Left renal cortex interstitium (tissue), 4 donors: Measurements from ENCODE around the gene MFSD2A. TPM values are rescaled to one million over a fixed set of nuclear protein-coding genes. Genes with fewer than 3 reads are reported as not detected.
"Not testable (repeated sequence)": the region's sequence is repeated elsewhere in the genome, so short reads cannot be mapped to it uniquely, and the experiment has no call there.

Source experiments
- DNase-seq, 4 donors: peaks; one replicate each; pipeline ENCODE4 v3.0.0-alpha.2; 2013; ENCODE audit warnings: low read depth in 4 of 4, low spot score in 2 of 4, missing footprints in 1 of 4
- polyA plus RNA-seq, 4 donors: library from polyadenylated mRNA; unstranded; fragments of 120-200 nt; gene quantifications; one replicate each; pipeline ENCODE4 v1.2.1, GENCODE V29; 2013; ENCODE audit not compliant: insufficient read length in 4 of 4

The MFSD2A gene
- polyA plus RNA-seq, 4 donors, result 1.7 to 3.6 (median 2.6) TPM

GRCh38 chr1:39940253-39940652, 14.7 kb upstream of the MFSD2A start:
- no peak for DNase-seq

DNA sequence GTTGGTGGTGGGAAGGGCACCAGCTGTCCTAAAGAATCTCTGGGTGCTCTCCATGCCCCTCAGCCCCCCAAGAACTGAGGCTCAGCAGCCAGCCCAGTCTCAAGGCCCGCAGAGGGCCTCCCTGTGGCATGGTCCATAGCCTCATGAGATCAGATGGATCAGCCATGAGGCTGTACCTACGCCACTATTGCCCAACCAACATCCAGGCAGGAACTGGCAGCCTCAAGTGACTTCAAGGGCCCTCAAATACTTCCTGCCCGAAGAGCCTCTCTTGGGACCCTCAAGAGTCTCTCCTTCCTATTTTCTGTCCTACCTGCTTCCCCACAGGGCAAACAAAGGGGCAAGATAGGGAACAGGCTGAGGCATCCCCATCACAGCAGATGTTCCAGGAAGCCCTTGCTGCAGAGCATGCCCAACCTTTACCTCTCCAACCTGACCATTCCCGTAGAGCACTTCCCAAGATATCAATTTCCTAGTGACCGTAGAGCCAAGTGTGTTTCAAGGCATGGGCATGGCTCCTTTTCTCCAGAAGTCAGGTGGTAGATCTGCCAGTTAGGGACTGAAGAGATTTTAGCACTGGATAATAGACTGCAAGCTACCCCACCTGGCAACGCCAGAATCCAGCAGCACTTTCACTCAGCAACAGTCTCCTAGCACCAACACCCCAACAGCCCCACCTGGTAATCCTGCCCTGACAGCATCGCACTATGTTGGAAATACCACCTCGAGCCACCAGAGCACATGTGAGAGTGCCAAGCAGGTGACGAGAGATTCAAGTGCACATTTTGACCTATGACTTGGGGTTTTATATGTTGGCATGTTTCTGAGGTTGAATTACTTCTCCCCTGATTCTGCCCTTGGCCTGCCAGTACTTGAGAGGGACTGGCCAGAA, 13.7 kb upstream of the MFSD2A start:
- DNase-seq, result no peak

GRCh38 chr1:39943471-39944290, 11.3 kb upstream of the MFSD2A start:
- no peak for DNase-seq

- no peak for DNase-seq
Observed at GRCh38 chr1:39944410-39945112, 10.4 kb upstream of the MFSD2A start.

GRCh38 chr1:39946216-39946615, 8.7 kb upstream of the MFSD2A start:
- no peak for DNase-seq

GRCh38 chr1:39947260-39947659, 7.7 kb upstream of the MFSD2A start:
- no peak for DNase-seq

GRCh38 chr1:39949891-39950290, 5.1 kb upstream of the MFSD2A start:
- DNase-seq, result no peak

DNA sequence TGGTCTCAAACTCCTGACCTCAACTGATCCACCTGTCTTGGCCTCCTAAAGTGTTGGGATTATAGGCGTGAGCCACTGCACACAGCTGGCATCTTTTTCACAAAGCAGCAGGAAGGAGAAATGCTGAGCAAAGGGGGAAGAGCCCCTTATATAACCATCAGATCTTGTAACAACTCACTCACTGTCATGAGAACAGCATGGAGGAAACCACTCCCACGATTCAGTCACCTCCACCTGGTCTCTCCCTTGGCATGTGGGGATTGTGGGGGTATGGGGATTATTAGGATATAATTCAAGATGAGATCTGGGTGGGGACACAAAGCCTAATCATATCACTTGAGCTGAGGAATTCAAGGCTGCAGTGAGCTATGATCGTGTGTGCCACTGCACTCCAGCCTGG, 3.0 kb upstream of the MFSD2A start:
- DNase-seq, result no peak

DNA sequence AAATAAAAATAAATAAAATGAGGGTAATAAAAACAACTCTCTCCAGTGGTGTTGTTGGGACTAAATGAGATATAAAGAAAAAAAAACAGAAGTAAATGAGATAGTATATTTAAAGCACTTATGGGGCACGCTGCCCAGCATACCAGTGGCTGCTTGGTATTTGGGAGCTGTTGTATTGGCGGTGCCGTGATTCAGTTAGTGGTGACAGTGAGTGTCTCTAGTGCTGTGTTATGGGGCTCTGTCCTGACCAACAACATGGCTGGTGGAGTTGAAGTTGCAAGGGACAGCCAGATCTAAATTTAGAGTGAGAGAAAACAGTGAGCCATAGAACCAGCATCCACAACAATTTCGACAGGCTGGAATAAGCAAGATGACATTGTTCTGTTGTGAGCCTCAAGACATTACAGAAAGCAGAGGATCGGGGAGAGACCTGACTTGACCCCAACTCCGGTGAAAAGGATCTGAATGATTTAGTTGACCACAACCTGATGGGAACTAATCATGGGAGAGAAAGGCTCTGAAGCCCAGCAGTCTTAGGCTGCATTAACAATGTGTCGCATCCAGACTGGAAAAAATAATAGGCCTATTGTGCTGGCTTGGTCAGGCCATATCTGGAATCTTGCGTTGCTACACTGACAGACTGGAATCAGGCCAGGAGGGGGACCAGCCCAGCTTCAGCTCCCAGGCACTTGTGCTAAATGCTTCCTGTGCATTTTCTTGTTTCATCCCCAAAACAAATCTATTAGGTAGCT, 2.4 kb upstream of the MFSD2A start:
- DNase-seq, result no peak

DNA sequence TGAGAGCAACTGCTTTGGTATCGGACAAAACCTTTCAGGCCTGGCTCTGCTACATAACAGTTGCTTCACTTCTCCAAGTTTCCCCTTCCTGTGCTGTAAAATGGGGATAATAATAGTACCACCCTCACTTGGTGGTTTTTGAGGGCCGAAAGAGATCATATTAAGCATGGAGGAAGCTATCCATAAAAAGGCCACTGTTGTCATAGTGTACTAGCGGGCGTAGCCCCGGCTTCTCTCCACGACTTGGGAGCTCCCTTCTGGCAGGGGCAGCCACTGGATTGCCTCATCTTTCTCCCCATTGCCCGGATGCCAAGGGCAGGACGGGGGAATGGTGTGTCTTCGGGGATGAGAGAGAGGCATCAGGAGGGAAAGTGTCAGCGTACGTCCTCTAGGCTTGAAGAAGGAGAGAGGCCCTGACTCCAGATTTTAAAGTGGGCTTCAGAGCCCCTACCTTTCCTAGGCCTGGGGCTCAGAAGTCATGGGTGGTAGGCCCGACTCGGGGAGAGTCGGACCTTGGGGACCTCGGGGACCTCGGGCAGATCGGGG, 548 bp upstream of the MFSD2A start:
- DNase-seq, result no peak

GRCh38 chr1:39955547-39956539, 898 bp downstream of the MFSD2A start:
- no peak for DNase-seq

GRCh38 chr1:39957299-39958015, 2.5 kb downstream of the MFSD2A start:
- no peak for DNase-seq

DNA sequence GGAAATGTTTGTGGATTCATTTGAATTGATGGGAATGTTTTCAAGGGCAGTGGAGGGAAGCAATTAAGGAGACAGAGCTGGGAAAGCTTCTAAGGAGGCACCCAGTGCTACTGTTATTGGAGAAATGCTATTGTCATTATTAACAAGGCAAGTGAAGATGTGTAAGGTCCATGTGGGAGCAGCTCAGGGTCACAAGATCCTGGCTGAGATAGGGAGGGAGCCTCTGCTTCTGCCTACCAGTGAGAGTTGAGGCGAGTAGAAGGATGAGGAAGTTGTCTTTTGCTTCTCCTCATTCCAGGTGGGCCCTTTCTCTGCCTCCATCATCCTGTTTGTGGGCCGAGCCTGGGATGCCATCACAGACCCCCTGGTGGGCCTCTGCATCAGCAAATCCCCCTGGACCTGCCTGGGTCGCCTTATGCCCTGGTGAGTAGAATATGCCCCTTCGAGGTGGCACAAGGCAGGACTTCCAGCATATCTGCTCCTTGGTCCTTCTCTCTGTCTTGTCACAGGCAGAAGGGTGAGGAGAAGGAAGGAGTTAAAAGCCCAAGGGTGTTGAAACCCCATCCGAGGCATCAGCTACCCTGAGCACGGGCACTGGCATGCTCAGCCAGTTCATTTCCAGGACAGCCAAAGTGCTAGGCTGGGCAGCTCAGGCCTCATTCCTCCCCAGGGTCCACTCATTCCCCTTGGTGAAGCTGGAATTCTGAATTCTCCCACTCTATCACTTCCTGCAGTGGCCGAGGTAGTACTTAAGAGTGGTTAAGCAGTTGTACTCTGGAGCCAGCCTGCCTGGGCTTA, 3.7 kb downstream of the MFSD2A start:
- DNase-seq, result no peak

DNA sequence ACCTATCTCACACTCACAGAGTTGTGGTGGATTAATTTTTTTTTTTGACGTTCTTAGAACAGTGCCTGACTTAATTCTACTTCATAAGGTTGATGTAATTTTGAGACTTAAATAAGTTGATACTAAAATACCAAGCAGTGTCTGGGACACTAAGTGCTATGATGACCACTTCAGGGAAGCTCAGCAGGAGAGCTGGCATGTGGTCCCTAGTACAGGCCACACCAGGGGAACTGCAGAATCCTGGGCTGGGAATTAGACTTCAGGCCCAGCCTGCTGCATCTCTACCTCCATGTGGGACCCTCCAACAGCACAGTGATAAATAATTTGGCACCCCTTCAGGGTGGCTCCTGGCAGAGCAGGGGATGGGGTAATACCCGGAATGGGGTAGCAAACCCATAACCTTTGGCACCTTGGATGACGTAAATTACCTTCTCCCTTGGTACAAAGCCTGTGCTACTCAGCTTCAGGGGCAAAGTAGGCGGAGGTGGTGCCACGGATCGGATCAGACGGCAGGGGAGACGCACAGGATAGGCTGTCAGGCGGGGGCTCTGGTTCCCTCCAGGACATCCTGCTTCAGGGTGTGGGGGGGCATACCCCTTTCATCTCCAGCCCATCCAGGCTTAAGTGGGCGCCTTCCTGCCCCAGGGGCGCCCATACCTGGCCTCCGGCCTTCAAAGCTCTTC, 4.8 kb downstream of the MFSD2A start:
- DNase-seq, result no peak

GRCh38 chr1:39960431-39960958, 5.5 kb downstream of the MFSD2A start:
- no peak for DNase-seq

DNA sequence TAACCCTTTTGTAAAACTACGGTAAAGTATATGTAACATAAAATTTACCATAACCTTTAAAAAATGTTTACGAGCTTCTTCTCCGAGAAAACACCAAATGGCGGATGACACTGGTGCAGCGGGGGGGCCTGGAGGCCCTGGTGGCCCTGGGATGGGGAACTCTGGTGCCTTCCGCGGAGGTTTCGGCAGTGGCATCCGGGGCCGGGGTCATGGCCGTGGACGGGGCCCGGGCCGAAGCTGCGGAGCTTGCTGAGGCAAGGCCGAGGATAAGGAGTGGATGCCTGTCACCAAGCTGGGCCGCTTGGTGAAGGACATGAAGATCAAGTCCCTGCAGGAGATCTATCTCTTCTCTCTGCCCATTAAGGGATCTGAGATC, 7.5 kb downstream of the MFSD2A start:
- DNase-seq, result no peak

DNA sequence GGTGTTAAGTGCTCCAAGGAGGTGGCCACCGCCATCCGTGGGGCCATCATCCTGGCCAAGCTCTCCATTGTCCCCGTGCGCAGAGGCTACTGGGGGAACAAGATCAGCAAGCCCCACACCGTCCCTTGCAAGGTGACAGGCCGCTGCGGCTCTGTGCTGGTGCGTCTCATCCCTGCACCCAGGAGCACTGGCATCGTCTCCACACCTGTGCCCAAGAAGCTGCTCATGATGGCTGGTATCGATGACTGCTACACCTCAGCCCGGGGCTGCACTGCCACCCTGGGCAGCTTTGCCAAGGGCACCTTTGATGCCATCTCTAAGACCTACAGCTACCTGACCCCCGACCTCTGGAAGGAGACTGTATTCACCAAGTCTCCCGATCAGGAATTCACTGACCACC, 8.0 kb downstream of the MFSD2A start:
- DNase-seq, result not testable (repeated sequence)
